GM19455 (cell line): ENCODE data around the gene MBTD1.
A peak's percentile ranks its signal among the peaks of the same experiment; 100 is the strongest.

Experiments
- ATAC-seq: cut with Tn5 transposase; IDR thresholded peaks from one replicate; pipeline ENCODE4 v1.9.1; 2021; ENCODE audit not compliant: unreplicated experiment

Gene MBTD1

DNA sequence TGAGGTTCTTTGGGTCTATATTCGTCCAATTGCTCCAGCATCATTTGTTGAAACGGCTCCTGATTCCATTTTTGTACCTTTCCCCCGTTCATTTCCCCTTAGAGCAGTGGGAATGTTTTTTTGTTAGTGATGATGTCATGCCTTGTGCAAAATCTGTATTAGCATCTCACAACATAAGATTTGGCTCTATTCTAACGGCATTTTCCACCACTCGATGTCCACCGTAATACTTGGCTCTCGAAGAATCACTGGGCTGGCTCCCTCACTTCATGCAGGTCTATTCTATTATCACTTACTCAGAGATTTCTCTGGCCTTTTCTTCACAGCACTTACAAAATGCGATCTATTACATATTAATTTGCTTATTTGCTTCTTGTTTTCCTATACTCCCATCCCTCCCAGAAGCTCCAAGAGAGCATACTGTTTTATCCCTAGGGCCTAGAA lies 107.1 kb downstream of the MBTD1 start:
- peak; percentile 5 for ATAC-seq

DNA sequence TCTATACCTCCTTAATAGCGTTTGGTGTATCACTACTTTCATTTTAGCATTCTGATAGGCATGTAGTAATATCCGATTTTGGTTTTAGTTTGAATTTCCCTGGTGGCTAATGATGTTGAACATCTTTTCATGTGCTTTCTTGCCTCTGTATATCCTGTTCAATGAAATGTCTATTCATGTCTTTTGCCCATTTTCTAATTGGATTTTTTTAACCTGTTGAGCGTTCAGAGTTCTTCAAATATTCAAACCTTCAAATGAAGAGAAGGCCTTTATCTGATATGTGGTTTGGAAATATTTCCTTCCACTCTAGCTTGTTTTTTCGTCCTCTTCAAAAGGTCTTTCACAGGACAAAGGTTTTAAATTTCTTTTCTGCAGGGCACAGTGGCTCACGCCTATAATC lies 108.9 kb downstream of the MBTD1 start:
- no peak for ATAC-seq

DNA sequence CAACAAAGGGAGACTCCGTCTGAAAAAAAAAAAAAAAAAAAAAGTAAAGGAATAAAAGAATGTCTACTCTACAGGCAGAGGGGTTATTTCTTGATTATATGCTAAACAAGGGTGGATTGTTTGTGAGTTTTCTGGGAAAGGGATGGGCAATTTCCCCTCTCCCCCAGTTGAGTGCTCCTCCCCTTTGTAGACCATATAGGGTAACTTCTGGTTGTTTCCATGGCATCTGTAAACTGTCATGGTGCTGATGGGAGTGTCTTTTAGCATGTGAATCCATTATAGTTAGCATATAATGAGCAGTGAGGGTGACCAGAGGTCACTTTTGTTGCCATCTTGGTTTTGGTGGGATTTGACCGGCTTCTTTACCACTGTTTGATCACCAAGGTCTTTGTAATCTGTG lies 110.7 kb downstream of the MBTD1 start:
- no peak for ATAC-seq

DNA sequence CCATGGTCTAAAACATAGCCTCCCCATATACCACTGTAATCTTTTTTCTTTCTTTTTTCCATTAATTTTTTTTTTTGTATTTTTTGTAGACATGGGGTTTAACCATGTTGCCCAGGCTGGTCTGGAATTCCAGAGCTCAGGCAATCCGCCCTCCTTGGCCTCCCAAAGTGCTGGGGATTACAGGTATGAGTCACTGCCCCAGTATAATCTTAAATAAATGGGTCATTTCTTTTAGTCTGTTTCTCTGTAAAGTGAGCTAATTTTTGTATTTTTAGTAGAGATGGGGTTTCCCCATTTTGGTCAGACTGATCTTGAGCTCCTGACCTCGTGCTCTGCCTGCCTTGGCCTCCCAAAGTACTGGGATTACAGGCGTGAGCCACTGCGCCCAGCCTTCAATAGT lies 112.2 kb downstream of the MBTD1 start:
- no peak for ATAC-seq

DNA sequence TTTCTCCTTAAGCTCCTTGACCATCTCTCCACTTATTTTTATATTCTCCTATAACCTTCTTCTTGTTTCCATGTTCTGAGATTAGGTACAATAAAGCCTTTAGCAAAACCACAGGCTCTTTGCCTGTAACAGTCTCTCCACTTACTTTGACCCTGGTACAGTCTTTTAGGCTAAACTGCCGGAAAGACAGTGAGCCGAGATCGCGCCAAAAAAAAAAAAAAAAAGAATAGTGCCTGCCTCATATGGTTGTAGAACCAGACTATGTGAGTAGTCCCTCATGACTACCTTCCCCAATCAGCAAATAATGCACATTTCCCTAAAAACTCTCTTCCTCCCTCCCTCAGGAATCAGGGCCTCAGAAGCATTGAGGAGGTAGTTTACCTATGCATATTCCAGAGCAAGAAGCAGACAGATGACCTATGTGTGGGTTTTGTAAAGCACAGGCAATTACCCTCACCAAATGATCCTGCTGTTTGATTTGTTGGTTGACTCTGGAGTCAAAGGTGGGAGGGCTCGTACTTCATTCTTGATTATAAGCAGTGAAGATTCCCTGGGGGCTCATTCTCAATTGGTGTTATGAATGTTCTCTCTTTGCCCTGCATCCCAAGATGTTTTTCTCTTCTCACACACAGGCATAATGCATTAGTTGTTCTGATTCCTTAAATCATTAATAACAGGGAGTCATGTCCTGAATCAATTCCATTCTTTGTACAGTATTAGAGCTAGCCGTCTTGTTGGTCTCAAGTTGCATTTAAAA lies 115.4 kb downstream of the MBTD1 start:
- ATAC-seq = no peak

DNA sequence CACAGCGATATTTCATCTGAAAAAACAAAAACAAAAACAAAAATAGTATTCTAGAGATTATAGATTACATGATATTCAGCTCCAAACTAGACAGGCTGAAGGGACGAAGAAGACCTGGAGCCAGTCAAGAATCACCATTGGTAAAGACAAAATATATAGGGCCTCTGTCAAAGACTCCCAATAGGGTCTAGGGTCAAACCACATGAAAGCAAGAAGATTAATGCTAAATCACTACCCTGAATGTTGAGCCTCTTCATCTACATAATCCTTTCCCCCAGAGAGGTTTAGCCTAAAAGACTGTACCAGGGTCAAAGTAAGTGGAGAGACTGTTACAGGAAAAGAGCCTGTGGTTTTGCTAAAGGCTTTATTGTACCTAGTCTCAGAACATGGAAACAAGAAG lies 117.3 kb downstream of the MBTD1 start:
- ATAC-seq = no peak

DNA sequence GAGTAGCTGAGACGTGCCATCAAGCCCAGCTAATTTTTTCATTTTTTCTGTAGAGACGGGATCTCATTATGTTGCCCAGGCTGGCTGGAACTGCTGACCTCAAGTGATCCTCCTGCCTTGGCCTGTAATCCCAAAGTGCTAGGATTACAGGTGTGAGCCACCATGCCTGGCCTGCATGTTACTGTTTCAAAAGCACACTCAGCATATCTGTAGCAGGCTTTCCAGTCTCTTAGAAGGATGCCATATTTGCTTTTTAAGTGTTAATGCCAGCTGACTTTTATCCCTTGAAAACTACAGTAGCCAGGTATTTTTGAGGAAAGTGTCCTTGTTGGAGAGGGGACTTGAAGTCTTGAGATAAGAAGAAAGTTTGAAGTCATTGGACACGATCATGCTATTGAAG lies 123.9 kb downstream of the MBTD1 start:
- no peak for ATAC-seq

DNA sequence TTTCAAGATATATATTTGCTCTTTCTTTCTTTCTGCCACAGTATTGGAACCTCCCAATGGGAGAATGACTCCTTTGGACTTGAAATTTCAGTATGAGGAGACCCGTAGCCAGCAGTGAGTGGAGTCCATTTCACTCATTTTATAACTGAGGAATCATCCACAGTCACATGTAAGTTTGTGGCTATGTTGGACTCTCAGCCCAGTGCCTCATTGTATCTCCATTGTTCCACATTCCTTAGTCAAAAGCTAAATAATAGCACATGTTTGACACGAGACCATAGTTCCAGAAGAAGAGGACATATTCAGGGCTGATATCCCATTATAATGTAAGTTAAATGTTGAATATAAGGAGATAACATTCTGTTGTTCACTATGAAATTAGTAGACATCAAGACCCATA lies 126.5 kb downstream of the MBTD1 start:
- ATAC-seq = no peak

DNA sequence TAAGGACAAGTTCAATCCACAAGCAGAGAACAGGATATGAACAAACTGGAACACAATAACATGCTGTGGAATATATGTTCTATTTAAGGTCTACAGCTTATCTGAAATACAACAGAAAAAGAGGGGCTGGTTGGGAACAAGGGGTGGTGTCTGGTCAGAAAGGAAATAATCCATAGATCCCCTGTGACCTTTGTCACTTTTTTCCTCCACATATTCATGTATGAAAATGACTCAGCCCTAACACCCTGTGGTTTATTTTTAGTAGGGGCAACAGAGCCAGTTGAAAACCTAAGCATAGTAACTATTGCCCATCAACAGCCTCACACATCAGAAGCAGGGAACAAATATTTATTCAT lies 126.9 kb downstream of the MBTD1 start:
- ATAC-seq = no peak

DNA sequence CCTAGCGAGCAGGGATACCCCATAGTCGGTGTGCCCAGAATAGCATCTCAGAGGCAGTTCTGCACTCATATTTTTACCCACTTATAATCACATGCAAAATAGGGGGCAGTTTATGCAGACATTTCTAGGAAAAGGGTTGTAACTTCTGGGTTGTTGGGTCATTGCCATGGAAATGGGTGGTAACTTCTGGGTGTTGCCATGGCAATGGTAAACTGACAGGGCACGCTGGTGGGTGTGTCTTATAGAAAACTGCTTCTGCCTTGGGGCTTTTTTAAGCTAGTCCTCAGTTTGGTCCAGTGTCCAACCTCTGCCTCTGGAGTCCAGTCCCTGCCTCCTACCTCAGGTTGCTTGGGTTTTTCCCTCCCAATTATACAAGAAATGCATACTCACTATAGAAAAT lies 131.8 kb downstream of the MBTD1 start:
- ATAC-seq = no peak
